ENCODE results near the gene P4HA1. TPM values are rescaled to one million over a fixed set of nuclear protein-coding genes. Genes with fewer than 3 reads are reported as not detected.

Gene P4HA1
- total RNA-seq, 1 experiment from 2014 or later = 109 TPM

- no peak for DNase-seq (ENCODE audit: low spot score)
Observed at GRCh38 chr10:73093922-73094850, 2.5 kb downstream of the P4HA1 start.

- no peak for DNase-seq (ENCODE audit: low spot score)
Observed at GRCh38 chr10:73092830-73093229, 3.8 kb downstream of the P4HA1 start.

- no peak for DNase-seq (ENCODE audit: low spot score)
Observed at GRCh38 chr10:73088304-73088703, 8.4 kb downstream of the P4HA1 start.

- no peak for DNase-seq (ENCODE audit: low spot score)
Observed at GRCh38 chr10:73086816-73087215, 9.8 kb downstream of the P4HA1 start.

- DNase-seq (ENCODE audit: low spot score) = no peak
Observed at GRCh38 chr10:73084209-73084608, 12.5 kb downstream of the P4HA1 start.

- no peak for DNase-seq (ENCODE audit: low spot score)
Observed at GRCh38 chr10:73083221-73083620, 13.4 kb downstream of the P4HA1 start.

- DNase-seq (ENCODE audit: low spot score) = no peak
Observed at GRCh38 chr10:73079779-73080541, 16.7 kb downstream of the P4HA1 start.

- no peak for DNase-seq (ENCODE audit: low spot score)
Observed at GRCh38 chr10:73076360-73077183, 20.1 kb downstream of the P4HA1 start.

- DNase-seq (ENCODE audit: low spot score) = no peak
Observed at GRCh38 chr10:73075829-73076228, 20.8 kb downstream of the P4HA1 start.

- no peak for DNase-seq (ENCODE audit: low spot score)
Observed at GRCh38 chr10:73073627-73074026, 23.0 kb downstream of the P4HA1 start.

- DNase-seq (ENCODE audit: low spot score) = no peak
Observed at GRCh38 chr10:73065441-73065840, 31.2 kb downstream of the P4HA1 start.

GRCh38 chr10:73061743-73062142, 34.9 kb downstream of the P4HA1 start:
- no peak for DNase-seq (ENCODE audit: low spot score)

GRCh38 chr10:73060738-73061635, 35.7 kb downstream of the P4HA1 start:
- DNase-seq (ENCODE audit: low spot score) = peak; percentile 13

- no peak for DNase-seq (ENCODE audit: low spot score)
Observed at GRCh38 chr10:73060173-73060572, 36.5 kb downstream of the P4HA1 start.

GRCh38 chr10:73058057-73058591, 38.5 kb downstream of the P4HA1 start:
- no peak for DNase-seq (ENCODE audit: low spot score)

- DNase-seq (ENCODE audit: low spot score) = no peak
Observed at GRCh38 chr10:73054286-73054685, 42.4 kb downstream of the P4HA1 start.

GRCh38 chr10:73053275-73053674, 43.4 kb downstream of the P4HA1 start:
- no peak for DNase-seq (ENCODE audit: low spot score)

GRCh38 chr10:73044378-73045285, 52.0 kb downstream of the P4HA1 start:
- peak; percentile 43 for DNase-seq (ENCODE audit: low spot score)

GRCh38 chr10:73043766-73044377, 52.8 kb downstream of the P4HA1 start:
- DNase-seq (ENCODE audit: low spot score) = no peak

Measured in H4 (cell line).